ENCODE results near the gene GGA2. TPM values are rescaled to one million over a fixed set of nuclear protein-coding genes. Genes with fewer than 3 reads are reported as not detected.
A peak's percentile ranks its signal among the peaks of the same experiment; 100 is the strongest.

Gene GGA2
- total RNA-seq, 1 donor from 2014 or later, result 180 TPM

GRCh38 chr16:23505671-23506605, 4.4 kb downstream of the GGA2 start:
- H3K79me2 ChIP-seq (ENCODE audit: low read depth), result peaks cover 93% of the 10 kb centered on the region
- Mint-ChIP-seq H3K27me3 (ENCODE audit: insufficient read depth, low read depth) (no peaks in the 10 kb centered on the region), H3K4me3 (peak overlapping the region; percentile 66), H3K4me1 (peaks cover 65% of the 10 kb centered on the region), H3K9me3 (no peaks in the 10 kb centered on the region), H3K36me3 (peaks cover 13% of the 10 kb centered on the region), H3K27ac (peak overlapping the region; percentile 59)
- no peaks in the 10 kb centered on the region for H3K9me3 ChIP-seq (ENCODE audit: low read depth)
- H3K4me3 ChIP-seq, result peak overlapping the region; percentile 29
- H3K27me3 ChIP-seq, result no peaks in the 10 kb centered on the region
- peaks cover 88% of the 10 kb centered on the region for H4K20me1 ChIP-seq (ENCODE audit: low read depth)
- peak overlapping the region; percentile 69 for H3K4me2 ChIP-seq
- peak overlapping the region; percentile 63 for H3K27ac ChIP-seq
- TF ChIP-seq EZH2 (IDR thresholded peaks at IDR 0.05) (no peak), EZH2phosphoT487 (IDR thresholded peaks at IDR 0.05) (no peak)
- TF ChIP-seq, protein P1, sequence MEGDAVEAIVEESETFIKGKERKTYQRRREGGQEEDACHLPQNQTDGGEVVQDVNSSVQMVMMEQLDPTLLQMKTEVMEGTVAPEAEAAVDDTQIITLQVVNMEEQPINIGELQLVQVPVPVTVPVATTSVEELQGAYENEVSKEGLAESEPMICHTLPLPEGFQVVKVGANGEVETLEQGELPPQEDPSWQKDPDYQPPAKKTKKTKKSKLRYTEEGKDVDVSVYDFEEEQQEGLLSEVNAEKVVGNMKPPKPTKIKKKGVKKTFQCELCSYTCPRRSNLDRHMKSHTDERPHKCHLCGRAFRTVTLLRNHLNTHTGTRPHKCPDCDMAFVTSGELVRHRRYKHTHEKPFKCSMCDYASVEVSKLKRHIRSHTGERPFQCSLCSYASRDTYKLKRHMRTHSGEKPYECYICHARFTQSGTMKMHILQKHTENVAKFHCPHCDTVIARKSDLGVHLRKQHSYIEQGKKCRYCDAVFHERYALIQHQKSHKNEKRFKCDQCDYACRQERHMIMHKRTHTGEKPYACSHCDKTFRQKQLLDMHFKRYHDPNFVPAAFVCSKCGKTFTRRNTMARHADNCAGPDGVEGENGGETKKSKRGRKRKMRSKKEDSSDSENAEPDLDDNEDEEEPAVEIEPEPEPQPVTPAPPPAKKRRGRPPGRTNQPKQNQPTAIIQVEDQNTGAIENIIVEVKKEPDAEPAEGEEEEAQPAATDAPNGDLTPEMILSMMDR (IDR thresholded peaks at IDR 0.05), result no peak
- peaks cover 38% of the 10 kb centered on the region for H3F3A ChIP-seq (ENCODE audit: low read depth)
- peak; percentile 8 for DNase-seq (ENCODE audit: low spot score)
- peaks cover 59% of the 10 kb centered on the region for H3K4me1 ChIP-seq
- H3K9ac ChIP-seq, result no peak overlapping the region
- no peak overlapping the region for H2AFZ ChIP-seq (replicated peaks)
- no peaks in the 10 kb centered on the region for H3K36me3 ChIP-seq

DNA sequence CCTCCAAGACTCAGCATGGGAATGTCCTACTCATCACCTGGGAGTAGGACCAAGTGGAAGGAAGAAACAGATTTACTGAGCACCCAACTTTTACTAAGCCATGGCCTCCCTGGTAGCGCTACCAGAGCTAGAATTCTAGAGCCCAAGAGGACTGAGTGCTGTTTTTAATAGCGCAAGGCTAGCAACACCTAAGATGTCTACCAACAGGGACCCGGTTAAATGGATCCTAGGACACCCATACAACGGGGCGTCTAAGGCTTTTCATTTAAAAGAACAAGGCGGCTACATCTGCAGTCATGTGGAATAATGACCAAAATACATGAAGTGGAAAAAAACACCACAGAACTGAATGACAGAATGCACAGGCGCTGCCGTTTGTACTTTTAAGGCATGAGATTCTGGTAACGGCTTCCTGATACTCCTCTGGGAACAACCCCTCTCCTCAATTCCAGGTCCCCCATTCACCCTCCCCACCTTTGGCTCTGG, 5.1 kb downstream of the GGA2 start:
- H3K27ac ChIP-seq, result peak overlapping the region; percentile 63
- no peak overlapping the region for H3K9ac ChIP-seq
- peaks cover 95% of the 10 kb centered on the region for H4K20me1 ChIP-seq (ENCODE audit: low read depth)
- no peaks in the 10 kb centered on the region for H3K27me3 Mint-ChIP-seq (ENCODE audit: insufficient read depth, low read depth)
- H3K79me2 ChIP-seq (ENCODE audit: low read depth), result peaks cover 100% of the 10 kb centered on the region
- no peak overlapping the region for H2AFZ ChIP-seq (replicated peaks)
- peak overlapping the region; percentile 29 for H3K4me3 ChIP-seq
- H3K36me3 Mint-ChIP-seq, result peaks cover 13% of the 10 kb centered on the region
- no peaks in the 10 kb centered on the region for H3K9me3 ChIP-seq (ENCODE audit: low read depth)
- peak overlapping the region; percentile 68 for H3K27ac Mint-ChIP-seq
- H3K4me1 ChIP-seq, result peaks cover 59% of the 10 kb centered on the region
- H3K27me3 ChIP-seq, result no peaks in the 10 kb centered on the region
- no peaks in the 10 kb centered on the region for H3K36me3 ChIP-seq
- DNase-seq (ENCODE audit: low spot score), result peak; percentile 37
- H3K4me1 Mint-ChIP-seq, result peaks cover 65% of the 10 kb centered on the region
- peak overlapping the region; percentile 66 for H3K4me3 Mint-ChIP-seq
- TF ChIP-seq EZH2phosphoT487 (IDR thresholded peaks at IDR 0.05) (no peak), EZH2 (IDR thresholded peaks at IDR 0.05) (no peak)
- TF ChIP-seq, protein P1 (IDR thresholded peaks at IDR 0.05), result no peak
- no peaks in the 10 kb centered on the region for H3K9me3 Mint-ChIP-seq
- H3K4me2 ChIP-seq, result peak overlapping the region; percentile 69
- H3F3A ChIP-seq (ENCODE audit: low read depth), result peaks cover 38% of the 10 kb centered on the region

- Histone ChIP-seq H3K4me1 (peaks cover 59% of the 10 kb centered on the region), H3K27ac (peak overlapping the region; percentile 63), H3K79me2 (ENCODE audit: low read depth) (peaks cover 100% of the 10 kb centered on the region), H3K27me3 (no peaks in the 10 kb centered on the region), H3K9me3 (ENCODE audit: low read depth) (no peaks in the 10 kb centered on the region), H4K20me1 (ENCODE audit: low read depth) (peaks cover 100% of the 10 kb centered on the region), H3K4me2 (peak overlapping the region; percentile 69), H3K4me3 (peak overlapping the region; percentile 29), H2AFZ (replicated peaks) (no peak overlapping the region), H3K9ac (no peak overlapping the region), H3K36me3 (no peaks in the 10 kb centered on the region), H3F3A (ENCODE audit: low read depth) (peaks cover 37% of the 10 kb centered on the region)
- no peaks in the 10 kb centered on the region for H3K9me3 Mint-ChIP-seq
- peaks cover 65% of the 10 kb centered on the region for H3K4me1 Mint-ChIP-seq
- H3K27me3 Mint-ChIP-seq (ENCODE audit: insufficient read depth, low read depth), result no peaks in the 10 kb centered on the region
- TF ChIP-seq, protein P1 (IDR thresholded peaks at IDR 0.05), result peak; percentile 5
- TF ChIP-seq EZH2 (IDR thresholded peaks at IDR 0.05) (no peak), EZH2phosphoT487 (IDR thresholded peaks at IDR 0.05) (no peak)
- H3K4me3 Mint-ChIP-seq, result peak overlapping the region; percentile 66
- DNase-seq (ENCODE audit: low spot score), result peak; percentile 77
- peaks cover 13% of the 10 kb centered on the region for H3K36me3 Mint-ChIP-seq
- H3K27ac Mint-ChIP-seq, result peak overlapping the region; percentile 85
These were observed 5.7 kb downstream of the GGA2 start for GRCh38 chr16:23504453-23505179.
